Activated CD4-positive, CD25-positive, alpha-beta regulatory T cell treated with anti-CD3 and anti-CD28 coated beads, Interleukin-2, amount 50 U/mL, for 24 hours (primary cell): Measurements from ENCODE around the gene SAV1.
A peak's percentile ranks its signal among the peaks of the same experiment; 100 is the strongest.
"Not testable (repeated sequence)": the region's sequence is repeated elsewhere in the genome, so short reads cannot be mapped to it uniquely, and the experiment has no call there.

Experiments used
- ATAC-seq, 2 donors: fragments of 150-1000 bp; cut with Tn5 transposase; one replicate each; pipeline ENCODE4 v1.10.0; 2021; ENCODE audit warnings: mild to moderate bottlenecking in 1 of 2, moderate library complexity in 1 of 2

The SAV1 gene

GRCh38 chr14:50667996-50668825 lies at the start of gene SAV1:
SAV1 (minus strand) TSS chr14:50668306; CDS start chr14:50667967, 339 bp downstream.
- ATAC-seq, result peak; percentile 69 to 75

DNA sequence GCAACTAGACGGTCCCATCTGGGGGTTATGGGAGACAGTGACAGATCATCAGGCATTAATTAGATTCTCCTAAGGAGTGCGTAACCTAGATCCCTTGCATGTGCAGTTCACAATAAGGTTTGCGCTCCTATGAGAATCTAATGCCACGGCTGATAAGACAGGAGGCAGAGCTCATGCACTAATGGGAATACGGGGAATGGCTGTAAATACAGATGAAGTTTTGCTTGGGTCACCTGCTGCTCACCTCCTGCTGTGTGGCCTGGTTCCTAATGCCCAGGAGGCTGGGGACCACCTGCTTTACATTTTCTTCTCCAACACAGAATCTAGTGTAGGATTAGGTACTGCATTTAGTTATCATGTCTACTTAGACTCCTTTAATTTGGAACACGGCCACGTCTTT lies 49.7 kb upstream of the SAV1 start:
- no peak for ATAC-seq

- ATAC-seq, result peak in 1 of 2 donors; percentile 53
These were observed 46.5 kb upstream of the SAV1 start for GRCh38 chr14:50714450-50715073.

DNA sequence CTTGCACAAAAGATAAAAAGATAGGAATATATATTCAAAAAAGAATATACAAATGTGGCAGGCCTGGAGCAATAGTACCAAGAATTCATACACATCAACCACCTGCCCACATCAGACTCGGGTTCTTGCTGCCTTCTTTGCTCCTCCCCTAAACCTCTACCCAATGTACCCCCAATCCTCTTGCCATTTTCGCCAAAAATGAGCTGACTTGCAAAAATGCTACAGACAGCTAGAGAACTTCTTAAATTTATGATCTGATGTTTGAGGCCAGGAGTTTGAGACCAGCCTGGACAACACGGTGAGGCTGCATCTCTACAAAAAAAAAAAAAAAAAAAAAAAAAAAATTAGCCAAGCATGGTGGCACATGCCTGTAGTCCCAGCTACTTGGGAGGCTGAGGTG lies 42.9 kb upstream of the SAV1 start:
- no peak for ATAC-seq

- no peak for ATAC-seq
These were observed 37.0 kb upstream of the SAV1 start for GRCh38 chr14:50705026-50705593.

- no peak for ATAC-seq
These were observed 36.4 kb upstream of the SAV1 start for GRCh38 chr14:50704454-50705010.

DNA sequence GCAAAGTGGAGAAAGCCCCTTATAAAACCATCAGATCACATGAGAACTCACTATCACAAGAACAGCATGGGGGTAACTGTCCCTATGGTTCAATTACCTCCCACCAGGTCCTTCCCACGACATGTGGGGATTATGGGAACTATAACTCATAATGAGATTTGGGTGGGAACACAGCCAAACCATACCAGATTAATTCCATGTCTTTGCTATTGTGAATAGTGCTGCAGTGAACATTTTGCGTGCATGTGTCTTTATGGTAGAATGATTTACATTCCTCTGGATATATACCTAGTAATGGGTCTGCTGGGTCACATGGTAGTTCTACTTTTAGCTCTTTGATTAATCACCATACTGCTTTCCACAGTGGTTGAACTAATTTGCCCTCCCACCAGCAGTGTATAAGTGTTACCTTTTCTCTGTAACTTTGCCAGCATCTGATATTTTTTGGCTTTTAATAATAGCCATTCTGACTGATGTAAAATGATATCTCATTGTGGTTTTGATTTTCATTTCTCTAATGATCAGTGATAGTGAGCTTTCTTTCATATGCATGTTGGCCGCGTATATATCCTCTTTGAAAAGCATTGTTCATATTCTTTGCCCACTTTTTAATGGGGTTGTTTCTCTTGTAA lies 29.7 kb upstream of the SAV1 start:
- ATAC-seq, result no peak

DNA sequence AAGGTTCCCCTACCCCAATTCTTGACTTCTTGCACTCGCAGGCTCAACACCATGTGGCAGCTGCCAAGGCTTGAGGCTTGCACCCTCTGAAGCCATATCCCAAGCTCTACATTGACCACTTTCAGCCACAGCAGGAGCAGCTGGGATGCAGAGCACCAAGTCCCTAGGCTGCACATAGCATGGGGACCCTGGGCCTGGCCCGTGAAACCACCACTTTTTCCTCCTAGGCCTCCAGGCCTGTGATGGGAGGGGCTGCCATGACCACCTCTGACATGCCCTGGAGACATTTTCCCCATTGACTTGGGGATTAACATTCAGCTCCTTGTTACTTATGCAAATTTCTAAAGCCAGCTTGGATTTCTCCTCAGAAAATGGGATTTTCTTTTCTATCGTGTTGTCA lies 26.2 kb upstream of the SAV1 start:
- not testable (repeated sequence) for ATAC-seq

DNA sequence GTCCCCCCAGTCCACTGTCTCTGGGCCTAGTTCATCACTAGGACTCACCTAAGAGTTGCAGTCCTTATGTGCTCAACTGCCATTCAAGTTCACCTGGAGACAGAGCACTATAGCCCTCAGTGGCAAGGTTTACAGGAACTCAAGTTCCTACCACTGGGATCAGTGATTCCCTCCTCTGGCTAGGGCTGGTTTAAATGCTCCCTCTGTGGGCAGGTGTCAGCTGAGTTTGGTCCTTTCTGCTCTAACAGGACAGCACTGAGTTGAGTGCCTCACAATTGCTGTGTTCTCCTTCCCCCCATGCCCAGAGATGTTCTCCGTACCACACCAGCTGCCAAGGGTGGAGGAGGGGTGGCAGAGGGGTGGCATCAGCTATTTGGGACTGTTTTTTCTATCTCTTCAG lies 20.8 kb upstream of the SAV1 start:
- no peak for ATAC-seq

- ATAC-seq, result no peak
These were observed 11.6 kb upstream of the SAV1 start for GRCh38 chr14:50679674-50680073.

DNA sequence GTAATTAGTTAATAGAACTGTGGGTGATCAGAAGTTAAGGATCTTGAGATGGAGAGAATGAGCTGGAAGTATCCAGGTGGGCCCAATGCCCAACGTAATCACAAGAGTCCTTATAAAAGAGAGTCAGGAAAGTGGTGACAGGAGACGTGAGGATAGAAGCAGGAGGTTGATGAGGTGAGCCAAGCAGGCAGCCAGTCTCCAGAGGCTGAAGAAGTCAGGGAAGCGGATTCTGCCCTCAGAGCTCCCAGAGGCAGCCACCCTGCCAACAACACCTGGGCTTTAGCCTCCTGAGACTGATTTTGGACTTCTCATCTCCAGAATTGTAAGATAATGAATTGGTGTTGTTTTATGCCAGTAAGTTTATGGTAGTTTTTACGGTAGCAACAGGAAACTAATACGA lies 10.1 kb upstream of the SAV1 start:
- no peak for ATAC-seq

DNA sequence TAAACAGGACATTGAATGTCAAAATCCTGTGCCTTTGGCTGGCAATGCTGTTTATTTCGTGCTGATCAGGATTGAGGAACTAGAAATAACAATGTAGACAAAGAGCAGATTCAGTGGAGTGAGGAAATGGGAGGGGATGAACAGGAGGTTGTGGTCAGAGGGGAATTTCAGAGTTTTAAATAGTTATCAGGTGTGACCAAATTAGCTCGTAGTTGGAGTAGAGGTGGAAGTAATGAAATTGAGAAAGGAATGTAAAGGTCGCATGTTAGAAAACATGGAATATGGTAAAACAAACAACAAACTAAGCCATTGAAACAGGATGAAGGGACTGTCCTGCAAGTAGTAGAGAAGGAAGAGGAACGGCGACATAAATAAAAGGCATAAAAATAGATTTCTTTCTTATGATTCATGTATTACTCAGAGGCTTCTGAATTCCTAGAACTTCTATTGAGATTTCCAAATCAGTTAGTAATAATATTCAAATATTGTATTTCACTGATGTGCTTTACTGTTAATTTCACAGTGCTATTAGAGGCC lies 9.5 kb upstream of the SAV1 start:
- ATAC-seq, result peak; percentile 66 to 69

GRCh38 chr14:50676814-50677516 lies 8.9 kb upstream of the SAV1 start:
- ATAC-seq, result peak; percentile 27 to 48

- no peak for ATAC-seq
These were observed 7.5 kb upstream of the SAV1 start for GRCh38 chr14:50675597-50675996.

DNA sequence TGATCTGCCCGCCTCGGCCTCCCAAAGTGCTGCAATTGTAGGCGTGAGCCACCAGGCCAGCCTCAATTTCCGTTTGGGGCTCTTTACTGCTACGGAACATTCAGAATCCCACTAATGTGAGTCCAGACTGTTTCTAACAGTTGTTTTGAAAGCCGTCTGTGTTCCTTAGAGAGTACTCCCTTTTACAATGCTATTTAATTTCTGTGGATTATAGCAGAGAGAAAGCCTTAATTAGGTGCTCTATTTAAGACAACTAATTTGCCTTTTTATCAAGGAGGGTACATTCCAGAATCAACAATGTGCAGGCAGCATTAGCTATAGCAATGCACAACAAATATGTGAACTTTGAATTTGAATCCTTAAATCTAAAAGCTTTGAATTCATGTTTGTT lies 2.8 kb upstream of the SAV1 start:
- ATAC-seq, result no peak

- no peak for ATAC-seq
These were observed 2.2 kb upstream of the SAV1 start for GRCh38 chr14:50670196-50670865.

DNA sequence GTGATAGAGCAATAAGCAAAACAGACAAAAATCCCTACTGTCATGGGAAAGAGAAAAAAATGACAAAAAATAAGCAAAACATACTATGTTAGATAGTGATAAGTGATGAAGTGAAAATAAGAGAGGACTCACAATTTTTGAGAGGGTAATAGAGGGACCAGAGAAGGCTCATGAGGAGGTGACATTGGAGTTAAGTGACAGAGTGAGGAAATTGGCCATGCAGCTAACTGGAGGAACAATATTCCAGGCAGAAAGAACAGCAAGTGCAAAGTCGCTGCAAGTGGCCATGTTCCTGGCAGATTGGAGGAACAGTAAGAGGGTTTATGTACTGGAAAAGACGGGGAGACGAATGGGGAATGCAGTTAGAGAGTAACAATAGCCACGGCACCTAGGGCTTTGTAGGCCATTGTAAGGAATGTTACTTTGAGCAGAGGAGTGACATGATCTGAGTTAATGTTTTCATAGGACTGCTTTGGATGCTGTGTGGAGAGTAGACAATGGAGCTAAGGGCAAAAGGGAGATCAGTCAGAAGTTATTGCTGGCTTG lies 1.4 kb upstream of the SAV1 start:
- ATAC-seq, result no peak

DNA sequence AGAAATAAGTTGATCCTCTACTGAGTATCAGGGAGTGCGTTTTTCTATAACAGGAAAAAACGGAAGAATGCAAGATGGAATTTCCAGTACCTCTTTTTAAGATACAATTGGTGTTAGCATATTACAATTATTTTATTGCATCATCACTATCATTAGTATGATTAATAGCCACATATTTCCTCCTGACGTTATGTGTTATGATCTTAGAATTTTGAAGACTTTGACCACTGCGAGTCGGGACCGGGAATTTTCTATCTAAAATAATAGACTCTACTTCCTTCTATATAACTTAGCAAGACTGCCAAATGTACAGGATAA lies 679 bp upstream of the SAV1 start:
- ATAC-seq, result no peak

DNA sequence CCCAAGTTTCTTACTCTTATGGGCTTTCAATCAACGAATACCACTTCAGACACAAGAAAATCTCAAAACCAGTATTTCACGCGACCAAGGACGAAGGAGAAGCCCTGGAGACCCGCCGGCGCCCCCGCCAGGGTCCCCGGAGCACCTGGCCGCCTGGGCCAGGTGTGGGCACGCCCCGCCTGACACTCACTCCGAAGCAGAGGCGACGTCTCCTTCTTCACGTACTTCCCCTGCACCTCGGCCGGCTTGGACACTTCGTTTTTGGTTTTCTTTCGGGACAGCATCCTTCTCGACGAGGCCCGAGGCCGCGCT lies 466 bp downstream of the SAV1 start:
- peak; percentile 39 to 47 for ATAC-seq

DNA sequence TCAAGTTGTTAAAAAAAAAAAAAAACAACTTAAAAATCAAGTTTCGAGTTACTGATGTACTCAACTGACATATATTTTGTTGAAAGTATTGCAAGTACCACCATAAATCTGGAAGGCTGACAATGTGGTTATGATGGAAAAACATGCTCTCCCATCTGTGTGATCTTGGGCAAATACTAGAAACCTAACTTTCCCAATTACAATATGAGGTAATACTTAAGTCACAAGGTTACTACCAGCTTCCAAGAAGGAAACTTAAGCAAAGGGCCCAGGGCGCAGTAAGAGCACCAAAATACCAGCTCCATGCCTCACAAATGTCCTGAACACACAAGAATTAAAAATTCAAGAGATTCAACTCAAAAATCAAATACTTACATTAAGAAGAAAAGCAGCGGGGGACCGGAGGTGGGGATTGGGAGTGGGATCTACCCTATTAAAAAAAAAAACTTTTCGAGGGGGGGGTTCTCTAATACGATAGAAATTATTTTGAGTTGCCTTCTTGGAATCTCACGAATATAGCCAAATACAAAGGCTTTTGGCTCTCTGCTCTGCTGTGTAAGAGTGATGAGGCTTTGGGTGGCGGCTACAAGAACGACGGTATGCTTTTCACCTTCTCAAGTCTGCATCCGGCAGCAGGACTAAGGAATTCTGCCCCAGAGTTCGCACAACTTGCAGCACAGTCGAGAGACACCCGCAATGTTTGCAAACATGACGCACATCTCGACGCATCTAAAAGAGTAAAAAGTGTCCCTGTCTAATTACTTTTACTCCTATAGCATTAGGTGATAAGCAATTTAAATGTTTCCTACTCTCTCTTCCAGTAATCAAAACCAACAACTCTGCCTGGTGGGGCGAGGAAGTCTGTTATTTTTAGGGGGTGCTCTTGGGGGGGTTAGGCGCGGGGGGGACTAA lies 1.1 kb downstream of the SAV1 start:
- peak in 1 of 2 donors; percentile 12 for ATAC-seq

GRCh38 chr14:50665300-50665699 lies 2.8 kb downstream of the SAV1 start:
- ATAC-seq, result not testable (repeated sequence)
